Measurements from ENCODE around the gene GRM7.

Gene GRM7

GRCh38 chr3:7781395-7781794 is 920.5 kb downstream of the GRM7 start:
- H3K4me3 ChIP-seq (ENCODE audit: low read length) = no peak overlapping the region
- TF ChIP-seq CTCF (conservative IDR thresholded peaks at IDR 0.05; ENCODE audit: low read length) = no peak
- no peak for DNase-seq (ENCODE audit: low read depth)

- TF ChIP-seq CTCF (conservative IDR thresholded peaks at IDR 0.05; ENCODE audit: low read length) = no peak
- no peak overlapping the region for H3K4me3 ChIP-seq (ENCODE audit: low read length)
- no peak for DNase-seq (ENCODE audit: low read depth)
These were observed 927.2 kb downstream of the GRM7 start for GRCh38 chr3:7787871-7788828.

- DNase-seq (ENCODE audit: low read depth) = no peak
- no peak for TF ChIP-seq CTCF (conservative IDR thresholded peaks at IDR 0.05; ENCODE audit: low read length)
- H3K4me3 ChIP-seq (ENCODE audit: low read length) = no peak overlapping the region
These were observed 928.0 kb downstream of the GRM7 start for GRCh38 chr3:7788881-7789280.

GRCh38 chr3:7789324-7789723 is 928.4 kb downstream of the GRM7 start:
- TF ChIP-seq CTCF (conservative IDR thresholded peaks at IDR 0.05; ENCODE audit: low read length) = no peak
- no peak overlapping the region for H3K4me3 ChIP-seq (ENCODE audit: low read length)
- DNase-seq (ENCODE audit: low read depth) = no peak

- no peak for TF ChIP-seq CTCF (conservative IDR thresholded peaks at IDR 0.05; ENCODE audit: low read length)
- H3K4me3 ChIP-seq (ENCODE audit: low read length) = no peak overlapping the region
These were observed 929.2 kb downstream of the GRM7 start for GRCh38 chr3:7790141-7790540.

More at GRCh38 chr3:7790141-7790540, 929.2 kb downstream of the GRM7 start:
- no peak for DNase-seq (ENCODE audit: low read depth)
